ENCODE data around the gene CDK5RAP1.

The CDK5RAP1 gene

GRCh38 chr20:33311996-33312395 lies 89.3 kb downstream of the CDK5RAP1 start:
- Histone ChIP-seq H3K36me3 (ENCODE audit: control insufficient read depth in 2 of 2, insufficient read depth in 1 of 2, low read length in 2 of 2) (no peaks in the 10 kb centered on the region), H3K9me3 (ENCODE audit: control insufficient read depth, insufficient read depth, low read depth, low read length) (no peaks in the 10 kb centered on the region), H3K4me3 (ENCODE audit: low read depth, low read length) (no peak overlapping the region), H3K4me1 (ENCODE audit: control insufficient read depth, insufficient read depth, low read length) (no peaks in the 10 kb centered on the region), H3K27ac (ENCODE audit: extremely low read depth, low read depth, low read length) (no peak overlapping the region)
- ChIA-PET POLR2A (no interaction called here), CTCF (no interaction called here)
- TF ChIP-seq ZIC2 (tag by site-specific recombination; IDR thresholded peaks at IDR 0.05), result peak; percentile 89
- TF ChIP-seq KLF1 (tag by site-specific recombination; IDR thresholded peaks at IDR 0.05), result peak; percentile 37; the same call in 1 of the 2 replicates
- TF ChIP-seq ZBTB21 (tag by site-specific recombination; IDR thresholded peaks at IDR 0.05), result no peak

- Histone ChIP-seq H3K27ac (ENCODE audit: extremely low read depth, low read depth, low read length) (no peak overlapping the region), H3K4me1 (ENCODE audit: control insufficient read depth, insufficient read depth, low read length) (no peaks in the 10 kb centered on the region), H3K4me3 (ENCODE audit: low read depth, low read length) (no peak overlapping the region), H3K36me3 (ENCODE audit: control insufficient read depth in 2 of 2, insufficient read depth in 1 of 2, low read length in 2 of 2) (no peaks in the 10 kb centered on the region), H3K9me3 (ENCODE audit: control insufficient read depth, insufficient read depth, low read depth, low read length) (no peaks in the 10 kb centered on the region)
- CTCF ChIA-PET, result no interaction called here
- TF ChIP-seq ZNF148 (tag by site-specific recombination; IDR thresholded peaks at IDR 0.05; ENCODE audit: borderline replicate concordance) (no peak), ZNF48 (tag by site-specific recombination; IDR thresholded peaks at IDR 0.05) (no peak), ZNF214 (tag by site-specific recombination; IDR thresholded peaks at IDR 0.05; ENCODE audit: borderline replicate concordance) (no peak), SCRT1 (tag by site-specific recombination; IDR thresholded peaks at IDR 0.05; ENCODE audit: borderline replicate concordance) (no peak), ZFP69B (tag by site-specific recombination; IDR thresholded peaks at IDR 0.05) (no peak), ZNF670 (tag by site-specific recombination; IDR thresholded peaks at IDR 0.05; ENCODE audit: low read depth) (no peak), KLF8 (tag by site-specific recombination; IDR thresholded peaks at IDR 0.05) (no peak), ZNF521 (tag by site-specific recombination; IDR thresholded peaks at IDR 0.05) (no peak), ZSCAN5A (tag by site-specific recombination; IDR thresholded peaks at IDR 0.05) (no peak), ZNF394 (tag by site-specific recombination; IDR thresholded peaks at IDR 0.05; ENCODE audit: borderline replicate concordance) (no peak), ZXDB (tag by site-specific recombination; IDR thresholded peaks at IDR 0.05) (no peak), ZNF350 (tag by site-specific recombination; IDR thresholded peaks at IDR 0.05) (no peak)
- POLR2A ChIA-PET, result no interaction called here
These were observed 90.3 kb downstream of the CDK5RAP1 start for GRCh38 chr20:33311011-33311410.

- H3K9me3 ChIP-seq (ENCODE audit: control insufficient read depth, insufficient read depth, low read depth, low read length), result no peaks in the 10 kb centered on the region
- POLR2A ChIA-PET, result no interaction called here
- CTCF ChIA-PET, result interaction anchor here (0.6 to 1.3 kb wide), 3 partner anchors 9 to 18 kb away, joined by 5 to 8 read pairs (median 6); no protein-coding TSS in a partner anchor
- no peak overlapping the region for H3K27ac ChIP-seq (ENCODE audit: extremely low read depth, low read depth, low read length)
- no peak overlapping the region for H3K4me3 ChIP-seq (ENCODE audit: low read depth, low read length)
- no peak for TF ChIP-seq ZNF350 (tag by site-specific recombination; IDR thresholded peaks at IDR 0.05)
- TF ChIP-seq ZBTB20 (tag by site-specific recombination; IDR thresholded peaks at IDR 0.05), result peak; percentile 35; the same call in 1 of the 2 replicates
- TF ChIP-seq ZFP69B (tag by site-specific recombination; IDR thresholded peaks at IDR 0.05), result no peak
- no peaks in the 10 kb centered on the region for H3K4me1 ChIP-seq (ENCODE audit: control insufficient read depth, insufficient read depth, low read length)
- H3K36me3 ChIP-seq (ENCODE audit: control insufficient read depth in 2 of 2, insufficient read depth in 1 of 2, low read length in 2 of 2), result no peaks in the 10 kb centered on the region
These were observed 90.9 kb downstream of the CDK5RAP1 start for GRCh38 chr20:33310327-33310899.
